Gastrocnemius medialis (tissue), 4 donors: ENCODE measurements around the gene TNPO3. TPM values are rescaled to one million over a fixed set of nuclear protein-coding genes. Genes with fewer than 3 reads are reported as not detected.

Experiments used
- ATAC-seq, 2 donors: fragments of 150-250 bp; one replicate each; pipeline ENCODE4 v1.9.1; 2016
- DNase-seq, 2 donors: peaks; one replicate each; pipeline ENCODE4 v3.0.0-alpha.2; 2019
- H3K27ac ChIP-seq, 4 donors: fragments of 200-600 bp; sonication (generic); 1 replicate in 1 of 4; 2 replicates in 3 of 4; pipeline ENCODE4 v1.5.1; 2016 to 2018; ENCODE audit warnings: mild to moderate bottlenecking in 2 of 4, moderate library complexity in 1 of 4
- H3K27me3 ChIP-seq, 3 donors: fragments of 200-600 bp; sonication (generic) in 2 of 3; 1 replicate in 1 of 3; 2 replicates in 2 of 3; pipeline versions ENCODE4 v1.5.1 to v1.6.0; 2016 to 2019; ENCODE audit warnings: mild to moderate bottlenecking in 1 of 3, moderate library complexity in 1 of 3
- H3K36me3 ChIP-seq, 2 donors: fragments of 200-600 bp; sonication (generic) in 1 of 2; one replicate each; pipeline ENCODE4 v1.5.1; 2017 to 2018
- H3K4me1 ChIP-seq, 2 donors: fragments of 200-600 bp; sonication (generic) in 1 of 2; one replicate each; pipeline ENCODE4 v1.5.1; 2016 to 2017; ENCODE audit warnings: mild to moderate bottlenecking in 2 of 2
- H3K4me3 ChIP-seq, 4 donors: fragments of 200-600 bp; sonication (generic) in 3 of 4; 1 replicate in 1 of 4; 2 replicates in 3 of 4; pipeline ENCODE4 v1.5.1; 2016 to 2019; ENCODE audit warnings: mild to moderate bottlenecking in 2 of 4
- H3K9me3 ChIP-seq, 3 donors: fragments of 200-600 bp; sonication (generic) in 2 of 3; 1 replicate in 1 of 3; 2 replicates in 2 of 3; pipeline ENCODE4 v1.5.1; 2016 to 2019
- POLR2A ChIP-seq, 2 donors: fragments of 450-650 bp; IDR thresholded peaks; one replicate each; pipeline ENCODE4 v1.6.1; 2017; ENCODE audit warnings: antibody characterized with exemption in 2 of 2, mild to moderate bottlenecking in 2 of 2, moderate library complexity in 2 of 2
- in situ Hi-C, 4 donors: fragments of 200-750 bp; cut with MboI; loops; one replicate each; pipeline versions ENCODE4 v1.15.0 to v1.8.0; 2017; ENCODE audit warnings: low sequenced_read_pairs in 4 of 4
- intact Hi-C: fragments of 100-400 bp; cut with DNase I; formaldehyde crosslinking; loops from one replicate; pipeline ENCODE4 v1.15.1; 2023; ENCODE audit warnings: low total_unique reads
- total RNA-seq, 4 donors: library from RNA; depleted of rRNA; stranded (reverse); fragments of >200 nt; gene quantifications; one replicate each; pipeline versions ENCODE4 v1.1.0 to v1.2.3, GENCODE V29; 2016
- TF ChIP-seq, protein P1 (sequence below), 5 experiments: fragments of 450-650 bp in 3 of 5; fragments of 200-600 bp in 2 of 5; sonication (generic) in 2 of 5; IDR thresholded peaks in 4 of 5; conservative IDR thresholded peaks in 1 of 5; 1 replicate in 4 of 5; 2 replicates in 1 of 5; pipeline ENCODE4 v1.5.1; 2016 to 2019; ENCODE audit warnings: antibody characterized with exemption in 5 of 5, mild to moderate bottlenecking in 3 of 5, moderate library complexity in 3 of 5

The TNPO3 gene
- total RNA-seq, 4 donors from 2014 or later: 39.1 to 50.9 (median 50.5) TPM

DNA sequence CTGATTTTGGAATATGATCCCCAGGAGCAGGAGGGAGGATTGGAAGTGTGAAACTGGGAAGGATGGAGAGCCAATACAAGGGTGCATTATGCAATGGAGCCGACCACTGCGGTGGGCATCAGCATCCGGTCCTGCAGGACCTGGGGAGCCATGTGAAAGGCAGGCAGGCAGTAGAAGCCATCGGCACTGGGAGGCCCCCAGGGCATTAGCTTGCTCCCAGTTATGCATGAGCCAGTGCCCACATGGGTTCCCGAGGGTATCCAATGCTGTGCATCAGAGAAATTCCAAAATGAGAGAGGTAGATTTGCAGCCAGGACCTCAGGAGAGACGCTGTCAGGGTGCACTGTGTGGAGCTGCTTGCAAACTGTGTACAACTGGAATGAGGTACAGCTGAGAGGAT, 135.7 kb downstream of the TNPO3 start:
- H3K27ac ChIP-seq: no peak overlapping the region
- no peak for DNase-seq
- TF ChIP-seq, protein P1, sequence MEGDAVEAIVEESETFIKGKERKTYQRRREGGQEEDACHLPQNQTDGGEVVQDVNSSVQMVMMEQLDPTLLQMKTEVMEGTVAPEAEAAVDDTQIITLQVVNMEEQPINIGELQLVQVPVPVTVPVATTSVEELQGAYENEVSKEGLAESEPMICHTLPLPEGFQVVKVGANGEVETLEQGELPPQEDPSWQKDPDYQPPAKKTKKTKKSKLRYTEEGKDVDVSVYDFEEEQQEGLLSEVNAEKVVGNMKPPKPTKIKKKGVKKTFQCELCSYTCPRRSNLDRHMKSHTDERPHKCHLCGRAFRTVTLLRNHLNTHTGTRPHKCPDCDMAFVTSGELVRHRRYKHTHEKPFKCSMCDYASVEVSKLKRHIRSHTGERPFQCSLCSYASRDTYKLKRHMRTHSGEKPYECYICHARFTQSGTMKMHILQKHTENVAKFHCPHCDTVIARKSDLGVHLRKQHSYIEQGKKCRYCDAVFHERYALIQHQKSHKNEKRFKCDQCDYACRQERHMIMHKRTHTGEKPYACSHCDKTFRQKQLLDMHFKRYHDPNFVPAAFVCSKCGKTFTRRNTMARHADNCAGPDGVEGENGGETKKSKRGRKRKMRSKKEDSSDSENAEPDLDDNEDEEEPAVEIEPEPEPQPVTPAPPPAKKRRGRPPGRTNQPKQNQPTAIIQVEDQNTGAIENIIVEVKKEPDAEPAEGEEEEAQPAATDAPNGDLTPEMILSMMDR (IDR thresholded peaks at IDR 0.05 in 4 of 5, conservative IDR thresholded peaks at IDR 0.05 in 1 of 5): no peak
- no peak for TF ChIP-seq POLR2A (IDR thresholded peaks at IDR 0.05)
- no peak for ATAC-seq
- H3K9me3 ChIP-seq: no peaks in the 10 kb centered on the region
- H3K4me3 ChIP-seq: no peak overlapping the region
- intact Hi-C loops (no loop called here), in situ Hi-C loops (no loop called here)
- H3K4me1 ChIP-seq: peaks cover 0 to 9% of the 10 kb centered on the region in 2 donors
- H3K36me3 ChIP-seq: no peaks in the 10 kb centered on the region
- peaks cover 15 to 32% (median 21%) of the 10 kb centered on the region in 3 donors for H3K27me3 ChIP-seq

DNA sequence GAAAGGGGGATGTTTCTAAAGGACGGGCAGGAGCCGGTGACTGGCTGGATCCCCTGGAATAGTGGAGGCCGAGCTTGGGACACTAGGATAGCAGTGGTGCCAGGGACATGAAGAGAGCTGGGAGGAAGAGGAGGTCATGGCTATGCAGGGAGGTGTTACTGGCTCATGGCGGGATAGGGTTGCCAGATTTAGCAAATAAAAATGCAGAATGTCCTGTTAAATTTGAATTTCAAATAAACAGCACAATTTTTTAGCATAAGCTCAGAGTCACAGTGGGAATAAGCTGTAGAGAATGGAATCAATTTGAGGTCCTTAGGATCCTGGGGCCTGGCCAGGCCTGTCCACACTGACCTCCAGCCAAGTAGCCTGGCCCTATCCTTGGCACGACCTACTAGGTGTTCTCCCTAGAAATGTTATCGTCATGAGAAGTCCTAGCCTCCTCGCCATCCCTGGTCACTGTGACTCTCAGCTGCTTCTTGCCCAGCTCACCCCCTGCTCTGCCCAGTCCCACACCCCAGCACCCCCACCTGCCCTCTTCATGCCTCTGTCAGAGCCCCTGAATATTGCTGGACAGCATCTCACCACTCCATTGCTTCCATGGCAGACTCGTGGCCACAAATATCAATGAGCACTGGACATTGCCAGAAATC, 136.8 kb downstream of the TNPO3 start:
- peaks cover 0 to 9% of the 10 kb centered on the region in 2 donors for H3K4me1 ChIP-seq
- DNase-seq (no peak), ATAC-seq (no peak)
- TF ChIP-seq, protein P1 (IDR thresholded peaks at IDR 0.05 in 4 of 5, conservative IDR thresholded peaks at IDR 0.05 in 1 of 5): no peak
- no peak for TF ChIP-seq POLR2A (IDR thresholded peaks at IDR 0.05)
- no peak overlapping the region for H3K27ac ChIP-seq
- H3K27me3 ChIP-seq: peaks cover 15 to 26% (median 25%) of the 10 kb centered on the region in 3 donors
- no peaks in the 10 kb centered on the region for H3K36me3 ChIP-seq
- intact Hi-C loops: no loop called here
- no peaks in the 10 kb centered on the region for H3K9me3 ChIP-seq
- in situ Hi-C loops: no loop called here
- H3K4me3 ChIP-seq: no peak overlapping the region

DNA sequence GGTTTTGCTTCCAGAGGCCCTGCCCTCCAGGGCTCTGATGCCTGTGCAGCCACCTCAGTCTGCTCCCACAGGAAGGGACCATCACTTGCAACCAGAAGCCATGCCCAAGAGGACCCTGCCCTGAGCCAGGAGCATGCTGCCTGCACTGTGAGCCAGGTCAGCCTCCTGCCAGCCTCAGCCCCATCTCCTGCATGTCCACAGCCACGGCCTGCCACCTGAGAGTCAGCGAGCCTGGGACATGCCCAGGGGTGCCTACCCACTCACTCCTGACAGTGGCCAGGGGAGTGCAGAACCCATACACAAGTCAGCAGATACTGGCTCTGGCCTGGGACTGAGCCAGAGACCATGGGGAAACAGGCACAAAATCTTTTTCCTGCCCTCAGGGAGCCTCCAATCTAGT, 137.8 kb downstream of the TNPO3 start:
- peaks cover 14 to 26% (median 25%) of the 10 kb centered on the region in 3 donors for H3K27me3 ChIP-seq
- intact Hi-C loops: no loop called here
- ATAC-seq: no peak

DNA sequence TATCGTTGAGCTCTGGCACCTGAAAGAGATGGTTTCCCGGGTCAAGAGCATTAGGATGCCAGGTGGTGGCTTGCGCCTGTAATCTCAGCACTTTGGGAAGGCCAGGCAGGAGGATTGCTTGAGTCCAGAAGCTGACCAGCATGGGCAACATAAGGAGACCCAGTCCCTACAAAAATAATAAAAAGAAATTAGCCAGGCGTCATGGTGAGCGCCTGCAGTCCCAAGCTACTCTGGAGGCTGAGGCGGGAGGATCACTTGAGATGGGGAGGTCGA, 138.3 kb downstream of the TNPO3 start:
- TF ChIP-seq, protein P1 (IDR thresholded peaks at IDR 0.05 in 4 of 5, conservative IDR thresholded peaks at IDR 0.05 in 1 of 5): no peak
- no peak for TF ChIP-seq POLR2A (IDR thresholded peaks at IDR 0.05)

More for the DNA sequence above, 137.8 kb downstream of the TNPO3 start:
- Histone ChIP-seq H3K4me1 (peaks cover 0 to 9% of the 10 kb centered on the region in 2 donors), H3K27ac (no peak overlapping the region), H3K36me3 (no peaks in the 10 kb centered on the region), H3K4me3 (no peak overlapping the region), H3K9me3 (no peaks in the 10 kb centered on the region)
- in situ Hi-C loops: no loop called here
- no peak for TF ChIP-seq POLR2A (IDR thresholded peaks at IDR 0.05)
- TF ChIP-seq, protein P1 (IDR thresholded peaks at IDR 0.05 in 4 of 5, conservative IDR thresholded peaks at IDR 0.05 in 1 of 5): no peak
- DNase-seq: no peak

More for the DNA sequence above, 138.3 kb downstream of the TNPO3 start:
- peaks cover 0 to 9% of the 10 kb centered on the region in 2 donors for H3K4me1 ChIP-seq
- peaks cover 9 to 31% (median 28%) of the 10 kb centered on the region in 3 donors for H3K27me3 ChIP-seq
- intact Hi-C loops: loop anchor here (1.0 kb wide), 1 partner anchor 21 kb away; the partner anchor contains the start of gene IRF5
- in situ Hi-C loops: no loop called here
- no peaks in the 10 kb centered on the region for H3K36me3 ChIP-seq
- H3K9me3 ChIP-seq: no peaks in the 10 kb centered on the region
- H3K4me3 ChIP-seq: no peak overlapping the region
- ATAC-seq: no peak
- H3K27ac ChIP-seq: no peak overlapping the region
- DNase-seq: no peak
